ENCODE data around the gene SH3RF3.

- TF ChIP-seq CTCF (IDR thresholded peaks at IDR 0.05) = no peak
- TF ChIP-seq POLR2AphosphoS5 (IDR thresholded peaks at IDR 0.05; ENCODE audit: low read depth, low read length) = no peak
These were observed 418.3 kb downstream of the SH3RF3 start for GRCh38 chr2:109547280-109547679.

Data from Panc1 (cell line).